Mesodermal cell (in vitro differentiated cells): ENCODE measurements around the gene IP6K3.
A peak's percentile ranks its signal among the peaks of the same experiment; 100 is the strongest.

ENCODE experiments used
- H3K27ac ChIP-seq: 2 replicates; pipeline ENCODE4 v1.7.0; 2013; ENCODE audit warnings: mild to moderate bottlenecking, low read depth, low read length, moderate library complexity; ENCODE audit not compliant: severe bottlenecking
- H3K36me3 ChIP-seq: 2 replicates; pipeline ENCODE4 v1.7.1; 2013; ENCODE audit warnings: mild to moderate bottlenecking, low read length, moderate library complexity; ENCODE audit not compliant: control insufficient read depth, insufficient read depth
- H3K4me1 ChIP-seq: one replicate; pipeline ENCODE4 v1.7.1; 2013; ENCODE audit warnings: mild to moderate bottlenecking, low read length; ENCODE audit not compliant: insufficient read depth, control insufficient read depth, poor library complexity, severe bottlenecking
- H3K4me3 ChIP-seq: 2 replicates; pipeline ENCODE4 v1.7.0; 2013; ENCODE audit warnings: low read length, control low read depth, mild to moderate bottlenecking; ENCODE audit not compliant: insufficient read depth, poor library complexity, severe bottlenecking; ENCODE audit errors: extremely low read depth
- H3K9me3 ChIP-seq: 2 replicates; pipeline ENCODE4 v1.7.1; 2013; ENCODE audit warnings: mild to moderate bottlenecking, low read length, moderate library complexity; ENCODE audit not compliant: control insufficient read depth
- WGBS, 2 experiments: methylation state at CpG; one replicate each; pipeline ENCODE4 v1.1.5; 2013; ENCODE audit warnings: missing lambda C conversion rate in 2 of 2; ENCODE audit not compliant: insufficient coverage in 2 of 2; 5-methylcytosine and 5-hydroxymethylcytosine counted together

Gene IP6K3

GRCh38 chr6:33677143-33677660 lies 69.5 kb downstream of the IP6K3 start:
- Histone ChIP-seq H3K4me3 (no peak overlapping the region), H3K27ac (no peak overlapping the region), H3K9me3 (no peaks in the 10 kb centered on the region), H3K4me1 (peaks cover 10% of the 10 kb centered on the region), H3K36me3 (no peaks in the 10 kb centered on the region)
- WGBS, 2 experiments, result 91 to 99% methylated on average over 5 to 6 of the region's 8 CpGs

DNA sequence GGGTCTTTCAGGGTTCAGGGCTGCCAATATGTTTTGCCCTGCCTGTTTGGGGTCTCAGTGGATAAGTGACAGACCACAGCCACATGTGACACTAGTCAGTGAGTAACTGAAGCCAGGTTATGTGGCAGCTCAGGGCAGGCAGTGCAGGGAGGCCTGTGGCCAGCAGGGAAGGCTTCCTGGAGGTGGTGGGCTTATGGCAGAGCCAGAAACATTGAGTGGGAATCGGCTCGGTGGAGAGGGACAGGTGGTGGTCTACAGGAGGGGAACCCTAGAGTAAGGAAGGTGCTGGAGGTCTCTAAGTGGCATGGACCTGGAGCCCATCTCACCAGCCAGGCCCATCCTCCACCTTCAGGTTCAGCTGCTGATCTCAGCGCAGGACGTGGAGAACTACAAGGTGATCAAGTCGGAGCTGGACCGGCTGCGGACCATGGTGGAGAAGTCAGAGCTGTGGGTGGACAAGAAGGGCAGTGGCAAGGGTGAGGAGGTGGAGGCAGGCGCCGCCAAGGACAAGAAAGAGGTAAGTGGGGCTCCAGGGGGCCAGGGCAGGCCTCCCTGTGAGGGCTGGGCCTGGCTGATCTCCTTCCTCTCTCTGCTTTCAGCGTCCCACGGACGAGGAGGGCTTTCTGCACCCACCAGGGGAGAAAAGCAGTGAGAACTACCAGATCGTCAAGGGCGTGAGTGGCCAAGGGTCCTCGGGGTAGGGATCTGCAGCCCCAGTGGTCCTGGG lies 70.1 kb downstream of the IP6K3 start:
- 93 to 94% methylated on average over 10 to 12 of the region's 15 CpGs for WGBS, 2 experiments
- no peak overlapping the region for H3K27ac ChIP-seq
- H3K9me3 ChIP-seq, result no peaks in the 10 kb centered on the region
- H3K4me3 ChIP-seq, result no peak overlapping the region
- peaks cover 10% of the 10 kb centered on the region for H3K4me1 ChIP-seq
- H3K36me3 ChIP-seq, result no peaks in the 10 kb centered on the region

- WGBS, 2 experiments, result 93 to 95% methylated on average over 6 to 7 of the region's 7 CpGs
- Histone ChIP-seq H3K36me3 (no peaks in the 10 kb centered on the region), H3K27ac (no peak overlapping the region), H3K9me3 (no peaks in the 10 kb centered on the region), H3K4me1 (peaks cover 10% of the 10 kb centered on the region), H3K4me3 (no peak overlapping the region)
Observed at GRCh38 chr6:33675968-33676367, 70.7 kb downstream of the IP6K3 start.

GRCh38 chr6:33673851-33674250 lies 72.9 kb downstream of the IP6K3 start:
- Histone ChIP-seq H3K9me3 (no peaks in the 10 kb centered on the region), H3K27ac (no peak overlapping the region), H3K36me3 (no peaks in the 10 kb centered on the region), H3K4me3 (no peak overlapping the region), H3K4me1 (peaks cover 10% of the 10 kb centered on the region)
- 41 to 83% methylated on average over 3 of the region's 7 CpGs for whole genome bisulfite sequencing, 2 experiments

DNA sequence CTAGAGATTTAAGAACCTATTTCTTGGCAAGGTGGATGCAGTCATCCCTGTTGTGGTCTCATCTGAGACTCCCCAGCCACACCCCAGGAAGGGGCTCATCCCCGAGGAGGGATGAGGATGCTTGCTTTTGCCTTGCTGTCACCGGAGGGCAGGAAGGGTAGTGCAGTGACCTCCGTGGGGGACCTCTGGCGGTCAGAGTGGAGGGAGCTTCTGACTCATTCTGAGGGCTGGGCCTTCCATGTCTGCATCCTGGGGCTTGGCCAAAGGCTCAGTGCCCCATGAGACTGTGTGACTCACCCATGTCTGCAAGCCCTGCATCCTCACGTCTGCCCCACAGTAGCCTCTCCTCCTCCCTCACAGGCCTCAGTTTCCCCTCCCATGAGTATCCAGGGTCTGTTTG lies 73.9 kb downstream of the IP6K3 start:
- H3K4me1 ChIP-seq, result peaks cover 10% of the 10 kb centered on the region
- H3K4me3 ChIP-seq, result no peak overlapping the region
- no peaks in the 10 kb centered on the region for H3K9me3 ChIP-seq
- no peaks in the 10 kb centered on the region for H3K36me3 ChIP-seq
- peak overlapping the region; percentile 26 for H3K27ac ChIP-seq
- WGBS, 2 experiments, result 10 to 18% methylated on average over 2 to 3 of the region's 5 CpGs

DNA sequence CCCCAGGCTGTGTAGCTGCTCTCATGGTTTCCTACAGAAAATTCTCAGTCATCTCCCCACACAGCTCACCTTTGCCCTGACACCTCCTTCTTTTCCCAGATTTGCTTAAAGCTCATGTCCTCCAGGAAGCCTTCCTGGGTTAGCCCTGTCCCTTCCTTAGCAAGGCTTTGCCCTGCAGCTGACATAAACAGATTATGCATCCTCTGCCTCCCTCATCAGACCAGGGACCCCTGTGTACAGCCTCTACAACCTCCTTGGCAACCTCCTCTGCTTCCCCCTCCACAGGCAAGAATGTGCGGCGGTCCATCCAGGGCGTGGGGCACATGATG lies 75.0 kb downstream of the IP6K3 start:
- Histone ChIP-seq H3K4me3 (no peak overlapping the region), H3K9me3 (no peaks in the 10 kb centered on the region), H3K4me1 (peaks cover 10% of the 10 kb centered on the region), H3K36me3 (no peaks in the 10 kb centered on the region), H3K27ac (no peak overlapping the region)
- WGBS, 2 experiments, result 83% methylated on average over 1 of the region's 3 CpGs; no CpG with 5 or more reads in 1 of the 2 experiments
